Activated CD4-positive, CD25-positive, alpha-beta regulatory T cell (primary cell): ENCODE measurements around the gene INTS4.
"Not testable (repeated sequence)": the region's sequence is repeated elsewhere in the genome, so short reads cannot be mapped to it uniquely, and the experiment has no call there.

Experiments used
- DNase-seq, 4 experiments: peaks; one replicate each; lab custom pipeline; 2025; lab: John Stamatoyannopoulos, UW

The INTS4 gene

DNA sequence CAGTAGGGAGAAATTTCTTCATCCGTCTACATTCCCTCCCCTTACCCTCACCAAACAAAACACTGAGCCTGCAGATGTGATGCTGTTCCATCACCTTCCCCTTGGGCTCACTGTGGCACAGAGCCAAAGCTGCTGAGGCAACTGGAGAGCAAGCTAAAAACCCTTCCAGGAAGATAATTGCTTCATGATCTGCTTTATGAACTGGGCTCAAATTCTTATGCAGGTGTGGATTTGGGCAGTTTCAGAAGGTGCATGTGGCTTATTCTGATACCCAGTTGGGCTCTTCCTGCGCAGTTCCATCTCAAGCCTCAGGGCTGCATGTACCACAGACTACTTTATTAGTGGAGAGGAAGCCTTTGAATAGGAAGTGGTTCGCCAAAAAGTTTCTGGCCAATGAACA lies 115.2 kb downstream of the INTS4 start:
- no peak for DNase-seq

GRCh38 chr11:77878247-77878646 lies 116.2 kb downstream of the INTS4 start:
- not testable (repeated sequence) for DNase-seq

DNA sequence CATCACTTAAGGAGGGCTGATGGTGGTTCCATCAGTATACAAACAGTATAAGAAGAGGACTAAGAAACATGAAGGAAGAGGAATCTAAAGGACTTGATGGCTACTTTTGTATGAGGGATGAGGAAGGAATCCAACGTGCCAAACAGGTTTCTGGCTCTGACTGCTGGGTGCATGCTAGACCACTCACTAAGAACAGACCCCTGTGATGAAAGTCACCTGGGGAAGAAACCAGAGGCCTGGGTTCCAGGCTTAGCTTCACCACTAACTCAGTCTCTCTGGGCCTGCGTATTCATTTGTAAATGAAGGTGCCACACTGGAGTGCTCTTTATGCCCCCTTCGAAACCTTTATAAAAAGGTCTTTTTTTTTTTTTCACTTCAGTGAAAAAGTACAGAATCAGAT lies 118.4 kb downstream of the INTS4 start:
- no peak for DNase-seq

GRCh38 chr11:77874206-77874605 lies 120.3 kb downstream of the INTS4 start:
- DNase-seq = no peak

GRCh38 chr11:77873345-77873744 lies 121.1 kb downstream of the INTS4 start:
- DNase-seq = no peak

- DNase-seq = no peak
Observed at GRCh38 chr11:77871855-77872254, 122.6 kb downstream of the INTS4 start.

DNA sequence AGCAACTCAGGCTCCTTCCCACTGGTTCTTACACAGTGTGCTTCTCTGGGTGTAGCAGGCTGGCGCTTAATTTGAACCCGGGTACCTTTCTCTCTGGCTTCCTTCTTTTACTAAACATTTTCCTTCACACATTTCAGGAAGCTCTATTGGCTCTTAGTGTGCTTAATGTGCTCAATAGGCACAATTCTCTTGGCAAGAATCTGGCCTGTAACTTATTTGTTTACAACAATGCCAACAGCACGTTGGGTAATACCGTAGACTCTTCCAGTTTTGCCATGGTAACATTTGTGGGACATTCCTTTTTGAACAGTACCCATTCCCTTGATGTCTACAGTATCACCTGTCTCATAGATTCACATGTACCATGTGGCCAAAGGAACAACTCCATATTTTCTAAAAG lies 125.7 kb downstream of the INTS4 start:
- no peak for DNase-seq

GRCh38 chr11:77866336-77866735 lies 128.1 kb downstream of the INTS4 start:
- DNase-seq = no peak

DNA sequence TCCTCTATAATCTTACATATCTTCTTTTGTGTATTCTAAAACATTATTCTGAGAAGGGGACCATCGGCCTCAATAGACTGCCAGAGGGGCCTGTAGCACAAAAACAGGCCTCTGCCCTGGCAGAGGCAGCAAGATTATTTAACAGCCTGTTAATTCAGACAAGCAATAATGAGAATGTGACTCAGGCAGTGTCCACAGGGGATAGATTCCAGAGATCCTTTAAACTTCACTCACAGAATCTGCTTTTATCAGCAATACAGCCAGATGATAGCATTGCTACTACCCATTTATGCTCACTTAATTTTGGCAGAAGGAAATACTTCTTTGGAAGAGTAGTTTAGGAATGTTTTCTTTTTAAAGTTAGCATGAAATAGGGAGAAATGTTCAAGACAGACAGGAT lies 128.7 kb downstream of the INTS4 start:
- no peak for DNase-seq

DNA sequence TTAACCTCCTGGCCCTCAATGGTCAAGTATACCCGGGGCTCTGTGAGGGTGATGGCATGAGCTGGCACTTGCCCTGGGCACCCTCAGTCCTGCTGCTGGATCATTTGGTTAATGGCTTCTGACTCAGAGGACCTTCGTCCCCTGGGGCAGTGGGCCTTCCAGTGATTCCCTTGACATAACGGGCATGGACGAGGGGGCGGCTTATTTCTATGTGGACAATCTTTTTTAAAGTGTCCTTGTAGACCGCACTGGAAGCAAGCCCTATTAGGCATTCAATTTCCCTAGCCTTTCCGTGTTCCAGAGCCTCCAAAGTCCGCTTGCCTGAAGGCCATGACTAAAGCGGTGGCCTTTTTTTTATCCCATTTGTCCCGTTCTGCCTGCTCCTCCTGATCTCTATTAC lies 133.0 kb downstream of the INTS4 start:
- DNase-seq = not testable (repeated sequence)

- not testable (repeated sequence) for DNase-seq
Observed at GRCh38 chr11:77857906-77858457, 136.5 kb downstream of the INTS4 start.

DNA sequence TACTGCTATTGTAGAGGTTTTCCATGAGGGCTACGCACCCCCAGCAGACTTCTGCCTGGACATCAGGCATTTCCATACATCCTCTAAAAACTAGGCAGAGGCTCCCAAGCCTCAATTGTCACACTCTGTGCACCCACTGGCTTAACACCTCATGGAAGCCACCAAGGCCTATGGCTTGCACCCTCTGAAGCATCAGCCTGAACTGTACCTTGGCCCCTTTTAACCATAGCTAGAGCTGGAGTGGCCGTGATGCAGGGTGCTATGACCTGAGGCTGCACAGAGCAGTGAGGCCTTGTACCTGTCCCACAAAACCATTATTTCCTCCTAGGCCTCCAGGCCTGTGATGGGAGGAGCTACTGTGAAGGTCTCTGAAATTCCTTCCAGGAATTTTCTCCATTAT lies 139.6 kb downstream of the INTS4 start:
- no peak for DNase-seq

DNA sequence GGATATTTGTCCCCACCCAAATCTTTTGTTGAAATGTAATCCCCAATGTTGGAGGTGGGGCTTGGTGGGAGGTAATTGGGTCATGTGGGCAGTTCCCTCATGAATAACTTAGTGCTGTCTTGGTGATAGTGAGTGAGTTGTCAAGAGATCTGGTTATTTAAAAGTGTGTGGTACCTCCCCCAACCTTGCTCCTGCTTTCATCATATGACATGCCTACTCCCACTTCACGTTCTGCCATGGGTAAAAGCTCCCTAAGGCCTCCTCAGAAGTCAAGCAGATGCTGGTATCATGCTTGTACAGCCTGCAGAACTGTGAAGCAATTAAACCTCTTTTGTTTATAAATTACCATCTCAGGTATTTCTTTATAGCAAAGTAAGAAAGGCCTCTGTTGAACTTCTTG lies 143.0 kb downstream of the INTS4 start:
- DNase-seq = no peak

GRCh38 chr11:77843700-77844099 lies 150.8 kb downstream of the INTS4 start:
- not testable (repeated sequence) for DNase-seq

DNA sequence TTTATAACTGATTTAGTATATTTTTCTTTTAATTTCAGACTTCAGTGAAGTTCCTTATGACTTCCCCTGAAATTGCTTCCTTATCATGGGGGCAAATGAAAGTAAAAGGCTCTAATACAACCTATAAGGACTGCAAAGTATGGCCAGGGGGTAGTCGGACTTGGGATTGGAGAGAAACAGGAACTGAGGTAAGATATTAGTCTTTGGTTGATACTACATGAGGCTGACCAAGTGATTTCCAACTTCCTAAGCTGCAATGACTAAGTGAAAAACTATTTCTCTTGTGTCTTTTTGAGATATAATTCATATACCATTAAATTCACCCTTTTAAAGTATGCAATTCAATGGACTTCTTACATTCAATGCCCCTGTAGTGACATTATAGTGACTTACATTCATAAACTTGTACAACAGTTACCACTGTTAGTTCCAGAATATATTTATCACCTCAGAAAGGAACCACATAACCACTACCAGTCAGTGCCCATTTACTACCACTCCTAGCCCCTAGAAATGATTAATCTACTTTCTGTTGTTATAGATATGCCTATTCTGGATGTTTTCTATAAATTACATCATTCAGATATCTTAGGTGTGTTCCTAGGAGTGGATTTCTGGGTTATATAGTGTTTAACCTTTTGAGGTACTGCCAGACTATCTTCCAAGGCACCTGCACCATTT lies 151.9 kb downstream of the INTS4 start:
- DNase-seq = no peak

GRCh38 chr11:77833302-77833701 lies 161.2 kb downstream of the INTS4 start:
- DNase-seq = no peak

DNA sequence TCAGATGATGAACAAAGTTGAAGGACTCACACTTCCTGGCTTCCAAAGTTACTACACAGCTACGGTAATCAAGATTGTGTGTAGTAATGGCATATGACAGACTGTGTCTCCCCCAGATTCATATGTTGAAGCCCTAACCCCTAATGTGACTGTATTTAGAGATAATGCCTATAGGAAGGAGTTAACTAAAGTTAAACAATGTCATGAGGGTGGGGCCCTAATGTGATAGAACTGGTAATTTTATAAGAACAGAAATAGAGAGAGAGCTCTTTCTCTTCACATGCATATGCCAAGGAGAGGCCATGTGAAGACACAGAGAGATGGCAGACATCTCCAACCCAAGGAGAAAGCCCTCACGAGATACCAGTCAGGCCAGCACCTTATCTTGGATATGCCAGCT lies 165.5 kb downstream of the INTS4 start:
- DNase-seq = no peak
